Measurements from ENCODE around the gene TRAPPC3L. TPM values are rescaled to one million over a fixed set of nuclear protein-coding genes. Genes with fewer than 3 reads are reported as not detected.

The TRAPPC3L gene
- total and polyA plus RNA-seq, 2 of the 8 experiments (the other 6 are each of a cell fraction or from before 2014, with no cell fraction given), result not detected

DNA sequence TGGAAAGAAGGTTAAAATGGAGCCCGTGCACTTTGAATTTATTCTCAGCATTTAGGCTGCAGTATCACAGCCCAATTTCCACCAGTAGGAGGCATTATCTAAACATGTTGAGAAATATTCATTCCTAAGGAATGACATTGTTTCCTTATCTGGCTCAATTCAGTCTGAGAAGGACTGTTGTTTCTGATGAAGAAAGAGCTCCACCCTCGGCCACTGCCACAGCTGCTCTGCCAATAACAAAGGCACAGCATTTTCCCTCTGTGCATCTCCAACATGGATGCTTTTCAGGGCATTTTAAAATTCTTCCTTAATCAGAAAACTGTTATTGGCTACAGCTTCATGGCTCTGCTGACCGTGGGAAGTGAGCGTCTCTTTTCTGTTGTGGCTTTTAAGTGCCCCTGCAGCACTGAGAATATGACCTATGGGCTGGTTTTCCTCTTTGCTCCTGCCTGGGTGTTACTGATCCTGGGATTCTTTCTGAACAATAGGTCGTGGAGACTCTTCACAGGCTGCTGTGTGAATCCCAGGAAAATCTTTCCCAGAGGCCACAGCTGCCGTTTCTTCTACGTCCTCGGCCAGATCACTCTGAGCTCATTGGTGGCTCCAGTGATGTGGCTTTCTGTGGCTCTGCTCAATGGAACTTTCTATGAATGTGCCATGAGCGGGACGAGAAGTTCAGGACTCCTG lies 33.9 kb downstream of the TRAPPC3L start, which contains the start of gene CALHM5:
TSS of gene CALHM5 (plus strand) at position 216 of the 687 bp plus-strand sequence. CDS start at position 274, 58 bp downstream.
- CTCF ChIA-PET (ENCODE audit: partially characterized antibody), result interaction anchor here (0.6 to 6.0 kb wide), 29 partner anchors 9 to 499 kb away, joined by 3 to 60 read pairs (median 5); no protein-coding TSS in a partner anchor
- Histone ChIP-seq H3K23me2 (ENCODE audit: low read depth, low read length) (no peaks in the 10 kb centered on the region), H4K8ac (ENCODE audit: extremely low read depth, insufficient read depth, low read length) (0 out of 2 replicates have a peak within 1 kb of the TSS, but pooled peaks have one; percentile 69), H3K79me2 (ENCODE audit: control insufficient read depth in 1 of 2, insufficient read depth in 2 of 2, low read length in 2 of 2) (no peaks in the 10 kb centered on the region), H2BK5ac (ENCODE audit: low read depth, low read length) (no peak within 1 kb of the TSS), H3K23ac (ENCODE audit: insufficient read length) (no peak within 1 kb of the TSS), H4K5ac (ENCODE audit: insufficient read length, low read depth, low read length) (no peak within 1 kb of the TSS), H3K9ac (replicated peaks in 1 of 4; ENCODE audit: extremely low read depth in 1 of 4, low read depth in 3 of 4, low read length in 3 of 4) (no peak within 1 kb of the TSS), H3K27me3 (replicated peaks in 1 of 4; ENCODE audit: control insufficient read depth in 3 of 4, extremely low read depth in 1 of 4, insufficient read depth in 3 of 4, low read length in 3 of 4) (peaks cover 0 to 1% (median 0%) of the 10 kb centered on the region in 4 experiments; a peak in 1 of 7 replicates), H3K79me1 (ENCODE audit: low read depth, low read length) (no peaks in the 10 kb centered on the region), H4K20me1 (replicated peaks in 1 of 2; ENCODE audit: control insufficient read depth in 1 of 2, insufficient read depth in 2 of 2, low read length in 2 of 2) (no peaks in the 10 kb centered on the region), H3K4me3 (ENCODE audit: extremely low read depth in 1 of 4, insufficient read depth in 2 of 4, low read depth in 3 of 4, low read length in 4 of 4) (no peak within 1 kb of the TSS), H2BK12ac (ENCODE audit: low read depth, low read length) (peak within 1 kb of the TSS; percentile 53; the same call in 1 of the 2 replicates), H2AFZ (ENCODE audit: low read length) (peak within 1 kb of the TSS; percentile 94), H2BK15ac (ENCODE audit: low read length) (peak within 1 kb of the TSS; percentile 25; the same call in 1 of the 2 replicates), H3K56ac (replicated peaks; ENCODE audit: insufficient read length, low read depth, low read length) (no peak within 1 kb of the TSS), H4K91ac (replicated peaks; ENCODE audit: insufficient read length, low read length) (no peak within 1 kb of the TSS), H3K4me1 (replicated peaks in 1 of 4; ENCODE audit: control insufficient read depth in 3 of 4, insufficient read depth in 4 of 4, low read length in 3 of 4) (peaks cover 0 to 11% (median 4%) of the 10 kb centered on the region in 4 experiments; a peak in 4 of 7 replicates), H2AK5ac (ENCODE audit: low read depth, low read length) (no peak within 1 kb of the TSS), H3K14ac (ENCODE audit: insufficient read length) (no peak within 1 kb of the TSS), H2BK120ac (replicated peaks; ENCODE audit: low read depth, low read length) (no peak within 1 kb of the TSS), H3K9me3 (ENCODE audit: insufficient read depth in 2 of 2, low read depth in 1 of 2, low read length in 1 of 2) (no peaks in the 10 kb centered on the region), H3K18ac (ENCODE audit: extremely low read depth, low read length) (no peak within 1 kb of the TSS; the same call in 1 of the 2 replicates), H3K4ac (replicated peaks; ENCODE audit: insufficient read length, low read depth, low read length) (peak within 1 kb of the TSS; percentile 17), H3K36me3 (ENCODE audit: control insufficient read depth in 2 of 4, insufficient read depth in 4 of 4, low read length in 3 of 4) (no peaks in the 10 kb centered on the region), H3K4me2 (ENCODE audit: insufficient read depth in 1 of 2, low read depth in 2 of 2, low read length in 2 of 2) (no peak within 1 kb of the TSS; a peak in 1 of 4 replicates), H3K27ac (ENCODE audit: low read depth, low read length) (peak within 1 kb of the TSS; percentile 31; the same call in 1 of the 2 replicates), H2BK20ac (ENCODE audit: low read length) (no peak within 1 kb of the TSS)
- 80% methylated on average over 10 of the region's 10 CpGs; no CpG with 5 or more reads in 1 of the 2 experiments for WGBS, 2 experiments (ENCODE audit: extremely low coverage in 1 of 2, insufficient coverage in 1 of 2, insufficient read length in 1 of 2, insufficient replicate concordance in 2 of 2, low coverage in 1 of 2, low lambda C conversion rate in 2 of 2, missing lambda C conversion rate in 1 of 2)
- FAIRE-seq (peak; percentile 7), DNase-seq (ENCODE audit: low read depth in 1 of 2, low spot score in 2 of 2) (no peak)
- POLR2A ChIA-PET (ENCODE audit: partially characterized antibody), result interaction anchor here (0.9 to 1.2 kb wide), 2 partner anchors 22 to 224 kb away, joined by 3 read pairs; no protein-coding TSS in a partner anchor
- no peak for TF ChIP-seq KDM1A (IDR thresholded peaks at IDR 0.05; ENCODE audit: borderline replicate concordance, low read length)
- 0 out of 2 replicates have a peak, but pooled peaks have one; percentile 6 for TF ChIP-seq CEBPB (IDR thresholded peaks at IDR 0.05; ENCODE audit: low read depth, low read length)
- 0 out of 2 replicates have a peak, but pooled peaks have one; percentile 31 for TF ChIP-seq JUND (IDR thresholded peaks at IDR 0.05; ENCODE audit: low read length)
- no peak for TF ChIP-seq HDAC2 (IDR thresholded peaks at IDR 0.05; ENCODE audit: borderline replicate concordance in 1 of 2, low read depth in 2 of 2, low read length in 2 of 2)
- TF ChIP-seq YY1 (IDR thresholded peaks at IDR 0.05; ENCODE audit: low read depth, low read length), result peak; percentile 44; the same call in 1 of the 2 replicates
- TF ChIP-seq, protein P1, sequence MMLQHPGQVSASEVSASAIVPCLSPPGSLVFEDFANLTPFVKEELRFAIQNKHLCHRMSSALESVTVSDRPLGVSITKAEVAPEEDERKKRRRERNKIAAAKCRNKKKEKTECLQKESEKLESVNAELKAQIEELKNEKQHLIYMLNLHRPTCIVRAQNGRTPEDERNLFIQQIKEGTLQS (IDR thresholded peaks at IDR 0.05; ENCODE audit: insufficient read depth, low read depth, low read length), result no peak
- peak; percentile 30 to 44 for TF ChIP-seq RAD21 (IDR thresholded peaks at IDR 0.05 in 1 of 2, conservative IDR thresholded peaks at IDR 0.05 in 1 of 2; ENCODE audit: low read depth in 2 of 2, low read length in 2 of 2)

Measured in H1 (cell line).